Measurements from ENCODE around the gene TMEM150A. TPM values are rescaled to one million over a fixed set of nuclear protein-coding genes. Genes with fewer than 3 reads are reported as not detected.

Gene TMEM150A
- total and polyA plus RNA-seq, 2 donors (not counting 3 experiments of a cell fraction or from before 2014, with no cell fraction given), result 17.7 to 35.7 TPM

GRCh38 chr2:85549826-85550225, 52.7 kb downstream of the TMEM150A start:
- H3K9ac ChIP-seq (replicated peaks; ENCODE audit: extremely low read depth, insufficient read depth, low read length), result no peak overlapping the region

GRCh38 chr2:85549095-85549494, 53.4 kb downstream of the TMEM150A start:
- intact Hi-C loops (cut with micrococcal nuclease), result no loop called here
- Histone ChIP-seq H3K36me3 (ENCODE audit: control insufficient read depth in 2 of 2, extremely low read depth in 1 of 2, insufficient read depth in 2 of 2, low read length in 2 of 2) (peaks cover 13 to 40% of the 10 kb centered on the region in 2 experiments), H3K27ac (ENCODE audit: insufficient read depth, low read depth, low read length) (no peak overlapping the region), H4K20me1 (replicated peaks; ENCODE audit: control insufficient read depth, extremely low read depth, insufficient read depth, low read length) (no peaks in the 10 kb centered on the region), H3K4me1 (ENCODE audit: control insufficient read depth, extremely low read depth, insufficient read depth, low read length) (peaks cover 17% of the 10 kb centered on the region), H3K9ac (replicated peaks; ENCODE audit: extremely low read depth, insufficient read depth, low read length) (no peak overlapping the region), H3K4me2 (ENCODE audit: insufficient read depth, low read length) (no peak overlapping the region), H3K27me3 (ENCODE audit: control insufficient read depth in 2 of 2, insufficient read depth in 2 of 2, low read length in 2 of 2) (no peaks in the 10 kb centered on the region), H3K79me2 (ENCODE audit: control insufficient read depth, insufficient read depth, low read length) (no peaks in the 10 kb centered on the region), H2AFZ (ENCODE audit: low read depth, low read length) (no peak overlapping the region), H3K4me3 (replicated peaks in 1 of 3; ENCODE audit: insufficient read depth in 1 of 3, low read depth in 1 of 3, low read length in 3 of 3) (no peak overlapping the region), H3K9me1 (replicated peaks; ENCODE audit: control insufficient read depth, extremely low read depth, insufficient read depth, low read length) (no peaks in the 10 kb centered on the region), H3K9me3 (replicated peaks; ENCODE audit: control insufficient read depth, insufficient read depth, low read length) (no peaks in the 10 kb centered on the region)
- DNase-seq (ENCODE audit: low read depth, low spot score) (no peak), FAIRE-seq (no peak)
- CTCF ChIA-PET, result interaction anchor here (1.0 to 6.8 kb wide), 9 partner anchors 29 to 482 kb away, joined by 3 to 236 read pairs (median 4); partner anchors contain the start of gene SH2D6
- TF ChIP-seq CTCF (IDR thresholded peaks at IDR 0.05; ENCODE audit: extremely low read depth in 1 of 2, insufficient read depth in 1 of 2, low read depth in 1 of 2, low read length in 2 of 2) (no peak), POLR2A (IDR thresholded peaks at IDR 0.05; ENCODE audit: low read depth, low read length) (no peak), GATA2 (IDR thresholded peaks at IDR 0.05; ENCODE audit: insufficient read depth, insufficient read length, low read depth, low read length) (no peak), MYC (IDR thresholded peaks at IDR 0.05; ENCODE audit: low read depth, low read length) (no peak), POLR2AphosphoS5 (IDR thresholded peaks at IDR 0.05; ENCODE audit: insufficient read depth, low read depth, low read length) (no peak), EZH2 (IDR thresholded peaks at IDR 0.05; ENCODE audit: borderline replicate concordance, low read depth, low read length, severe bottlenecking) (no peak), FOS (IDR thresholded peaks at IDR 0.05; ENCODE audit: borderline replicate concordance, insufficient read depth, low read length) (no peak), JUN (IDR thresholded peaks at IDR 0.05; ENCODE audit: borderline replicate concordance, insufficient read depth, insufficient read length, low read depth) (no peak), MAX (IDR thresholded peaks at IDR 0.05; ENCODE audit: insufficient read depth, insufficient read length) (no peak)
- TSS peak; percentile 8 for BruUV-seq (replicated peaks)
- POLR2A ChIA-PET, result interaction anchor here (0.6 to 6.3 kb wide), 5 partner anchors 9 to 130 kb away, joined by 3 to 73 read pairs (median 4); partner anchors contain the start of genes MAT2A and SH2D6
- dilution Hi-C loops (cut with MboI; ENCODE audit: extremely low pct_ligation_motif_present, low sequenced_read_pairs), result no loop called here

More at GRCh38 chr2:85549826-85550225, 52.7 kb downstream of the TMEM150A start:
- Histone ChIP-seq H3K9me3 (replicated peaks; ENCODE audit: control insufficient read depth, insufficient read depth, low read length) (no peaks in the 10 kb centered on the region), H3K27ac (ENCODE audit: insufficient read depth, low read depth, low read length) (peak overlapping the region; percentile 56), H3K4me1 (ENCODE audit: control insufficient read depth, extremely low read depth, insufficient read depth, low read length) (peaks cover 17% of the 10 kb centered on the region), H4K20me1 (replicated peaks; ENCODE audit: control insufficient read depth, extremely low read depth, insufficient read depth, low read length) (no peaks in the 10 kb centered on the region), H3K4me3 (replicated peaks in 1 of 3; ENCODE audit: insufficient read depth in 1 of 3, low read depth in 1 of 3, low read length in 3 of 3) (no peak overlapping the region), H3K27me3 (ENCODE audit: control insufficient read depth in 2 of 2, insufficient read depth in 2 of 2, low read length in 2 of 2) (no peaks in the 10 kb centered on the region), H3K9me1 (replicated peaks; ENCODE audit: control insufficient read depth, extremely low read depth, insufficient read depth, low read length) (no peaks in the 10 kb centered on the region), H3K36me3 (ENCODE audit: control insufficient read depth in 2 of 2, extremely low read depth in 1 of 2, insufficient read depth in 2 of 2, low read length in 2 of 2) (peaks cover 13 to 40% of the 10 kb centered on the region in 2 experiments), H2AFZ (ENCODE audit: low read depth, low read length) (no peak overlapping the region), H3K79me2 (ENCODE audit: control insufficient read depth, insufficient read depth, low read length) (no peaks in the 10 kb centered on the region), H3K4me2 (ENCODE audit: insufficient read depth, low read length) (no peak overlapping the region)
- CTCF ChIA-PET, result interaction anchor here (0.7 to 6.8 kb wide), 12 partner anchors 9 to 483 kb away, joined by 3 to 236 read pairs (median 4); partner anchors contain the start of genes ELMOD3, RETSAT and SH2D6
- BruUV-seq (replicated peaks), result no TSS peak
- FAIRE-seq (no peak), DNase-seq (ENCODE audit: low read depth, low spot score) (peak; percentile 33)
- intact Hi-C loops (cut with micrococcal nuclease), result loop anchor here (5.0 kb wide), 1 partner anchor 198 kb away; the partner anchor contains the start of genes ELMOD3 and RETSAT
- POLR2A ChIA-PET, result interaction anchor here (0.9 to 6.3 kb wide), 3 partner anchors 10 to 131 kb away, joined by 3 to 73 read pairs (median 13); partner anchors contain the start of genes MAT2A and SH2D6
- dilution Hi-C loops (cut with MboI; ENCODE audit: extremely low pct_ligation_motif_present, low sequenced_read_pairs), result no loop called here
- no peak for TF ChIP-seq MAX (IDR thresholded peaks at IDR 0.05; ENCODE audit: insufficient read depth, insufficient read length)
- TF ChIP-seq GATA2 (IDR thresholded peaks at IDR 0.05; ENCODE audit: insufficient read depth, insufficient read length, low read depth, low read length), result peak; percentile 78

All from endothelial cell of umbilical vein (primary cell).